GM18526 (cell line): ENCODE results near the gene SLC25A1.

Experiments used
- POLR2A ChIP-seq: IDR thresholded peaks from 3 replicates; pipeline ENCODE4 v1.6.1; 2011; ENCODE audit not compliant: insufficient read length; ENCODE audit errors: extremely low read depth

SLC25A1 gene

DNA sequence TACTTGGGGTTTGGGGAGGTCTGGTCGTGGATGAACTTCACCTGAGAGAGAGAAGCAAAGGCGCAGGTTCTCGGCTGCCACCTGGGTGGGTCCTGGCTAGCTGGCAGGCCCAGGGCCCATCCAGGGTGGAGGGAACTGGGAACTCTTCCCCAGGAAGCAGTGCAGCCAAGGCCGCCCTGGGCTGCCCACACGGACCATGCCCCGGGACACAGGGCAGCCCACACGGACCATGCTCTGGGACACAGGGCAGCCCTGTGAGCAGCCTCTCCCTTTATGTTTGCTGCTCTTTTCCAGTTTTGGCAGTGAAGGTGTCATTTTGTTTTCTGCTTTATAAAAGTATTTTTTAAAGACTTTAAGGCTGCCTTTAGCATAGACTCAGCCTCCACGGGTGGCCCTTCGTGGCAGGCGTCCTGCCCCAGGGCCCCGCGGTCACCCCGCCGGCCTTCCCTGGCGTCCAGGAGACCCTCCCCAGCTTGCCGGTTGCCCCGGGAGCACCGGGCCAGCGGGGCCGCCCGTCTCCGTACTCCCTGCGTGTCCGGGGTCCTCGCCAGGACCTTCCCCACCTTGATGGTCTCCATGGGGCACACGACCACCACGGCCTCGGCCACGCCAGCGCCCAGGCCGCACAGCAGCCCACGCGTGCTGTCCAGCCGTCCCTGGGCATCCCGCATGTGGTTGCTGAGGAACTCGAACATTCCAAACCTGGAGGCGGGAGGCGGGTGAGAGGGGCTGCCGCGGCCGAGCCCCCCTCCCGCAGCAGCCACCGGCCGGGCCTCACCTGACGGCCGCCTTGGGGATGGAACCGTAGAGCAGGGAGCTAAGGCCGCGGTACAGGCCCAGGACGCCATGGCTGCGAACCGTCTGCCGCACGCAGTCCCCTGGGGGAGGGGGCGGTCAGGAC lies 1.1 kb downstream of the SLC25A1 start:
- TF ChIP-seq POLR2A = no peak

DNA sequence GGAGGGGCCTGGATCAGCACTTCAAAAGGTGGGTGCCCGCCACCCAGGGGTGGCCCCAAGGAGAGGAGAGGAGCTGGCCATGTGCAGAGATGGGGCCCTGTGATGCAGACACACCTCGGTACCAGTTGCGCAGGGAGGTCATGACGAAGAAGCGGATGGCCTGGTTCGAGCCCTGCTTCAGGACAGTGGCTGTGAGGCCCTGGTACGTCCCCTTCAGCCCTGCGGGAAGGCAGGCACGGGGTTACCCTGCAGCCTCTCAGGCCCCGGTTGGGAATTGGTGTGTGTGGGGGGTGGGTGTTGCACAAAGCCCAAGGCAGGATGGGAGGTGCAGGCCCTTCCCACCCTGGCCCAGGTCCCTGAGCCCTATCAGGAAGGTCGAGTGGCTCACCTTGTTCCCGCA lies 1.8 kb downstream of the SLC25A1 start:
- TF ChIP-seq POLR2A = no peak

DNA sequence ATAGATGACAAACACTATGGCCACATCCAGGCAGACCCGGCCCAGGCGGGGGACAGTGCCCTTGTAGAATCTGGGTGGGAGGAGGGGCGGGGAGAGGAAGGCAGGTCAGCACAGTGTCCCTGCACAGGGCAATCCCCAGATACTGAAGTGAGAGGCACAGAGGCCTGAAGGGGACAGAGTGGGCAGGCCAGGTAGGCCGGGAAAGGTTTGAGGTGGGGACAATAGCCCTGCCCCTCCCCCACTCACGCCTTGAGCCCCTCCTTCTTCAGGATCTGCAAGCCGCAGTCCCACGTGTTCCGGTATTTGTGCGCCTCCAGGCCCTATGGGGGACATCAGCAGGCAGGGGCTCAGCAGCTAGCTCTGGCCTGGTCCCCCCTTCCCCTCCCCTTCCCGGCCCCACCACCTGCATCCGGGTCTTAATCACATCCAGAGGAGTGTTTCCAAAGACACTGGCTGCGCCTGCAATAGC lies 2.3 kb downstream of the SLC25A1 start:
- no peak for TF ChIP-seq POLR2A

DNA sequence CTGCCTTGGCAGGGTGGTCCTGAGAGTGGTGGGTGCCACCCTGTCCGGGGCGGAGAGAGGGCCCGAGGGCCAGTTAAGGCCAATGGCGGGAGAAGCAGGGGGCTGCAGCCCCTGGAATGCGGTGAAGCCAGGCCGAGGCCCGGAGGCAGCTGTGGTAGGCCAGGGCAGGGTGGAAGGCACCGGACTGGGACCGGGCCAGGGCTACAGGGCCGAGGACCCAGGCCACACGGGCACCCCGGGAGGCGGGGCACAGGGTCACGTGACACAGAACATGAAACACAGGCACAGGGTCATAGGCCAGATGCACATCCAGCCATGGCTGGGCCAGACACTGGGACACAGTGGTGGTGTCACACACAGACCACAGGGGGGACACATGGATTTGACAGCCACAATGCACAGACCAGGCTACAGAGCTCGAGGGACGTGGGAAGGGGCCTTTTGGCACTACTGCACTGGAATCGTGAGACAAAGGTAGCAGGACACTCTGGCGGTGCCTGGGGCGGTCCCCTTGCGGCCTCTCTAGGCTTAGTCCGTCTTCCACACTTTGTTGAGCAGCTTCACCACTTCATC lies 2.8 kb downstream of the SLC25A1 start:
- TF ChIP-seq POLR2A = no peak

DNA sequence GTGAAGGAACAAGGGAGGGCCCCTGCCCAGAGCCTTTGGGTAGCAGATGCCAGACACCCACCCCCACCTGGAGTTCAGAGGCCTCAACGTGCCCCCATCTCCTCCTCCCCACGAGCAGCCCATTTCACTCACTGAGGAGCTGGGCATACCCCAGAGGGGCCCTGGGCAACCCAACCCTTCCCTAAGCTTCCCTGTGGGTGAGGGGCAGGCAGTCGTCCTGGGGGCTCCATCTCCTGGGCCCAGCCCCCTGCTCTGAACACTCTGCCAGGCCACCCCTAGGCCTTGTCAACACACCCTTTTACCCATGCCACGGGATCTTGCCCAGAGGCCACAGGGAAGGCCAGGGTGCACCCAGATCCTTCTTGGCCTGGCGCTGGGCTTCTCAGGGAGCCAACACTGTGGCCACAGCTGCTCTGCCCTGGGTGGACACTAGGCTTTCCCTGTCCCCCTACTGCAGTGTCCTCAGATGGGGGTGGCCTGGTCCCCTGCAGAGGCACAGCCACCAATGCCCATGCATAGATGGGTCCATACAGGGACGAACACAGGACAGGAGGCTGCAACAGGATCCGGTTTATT lies 3.4 kb downstream of the SLC25A1 start:
- TF ChIP-seq POLR2A = no peak

DNA sequence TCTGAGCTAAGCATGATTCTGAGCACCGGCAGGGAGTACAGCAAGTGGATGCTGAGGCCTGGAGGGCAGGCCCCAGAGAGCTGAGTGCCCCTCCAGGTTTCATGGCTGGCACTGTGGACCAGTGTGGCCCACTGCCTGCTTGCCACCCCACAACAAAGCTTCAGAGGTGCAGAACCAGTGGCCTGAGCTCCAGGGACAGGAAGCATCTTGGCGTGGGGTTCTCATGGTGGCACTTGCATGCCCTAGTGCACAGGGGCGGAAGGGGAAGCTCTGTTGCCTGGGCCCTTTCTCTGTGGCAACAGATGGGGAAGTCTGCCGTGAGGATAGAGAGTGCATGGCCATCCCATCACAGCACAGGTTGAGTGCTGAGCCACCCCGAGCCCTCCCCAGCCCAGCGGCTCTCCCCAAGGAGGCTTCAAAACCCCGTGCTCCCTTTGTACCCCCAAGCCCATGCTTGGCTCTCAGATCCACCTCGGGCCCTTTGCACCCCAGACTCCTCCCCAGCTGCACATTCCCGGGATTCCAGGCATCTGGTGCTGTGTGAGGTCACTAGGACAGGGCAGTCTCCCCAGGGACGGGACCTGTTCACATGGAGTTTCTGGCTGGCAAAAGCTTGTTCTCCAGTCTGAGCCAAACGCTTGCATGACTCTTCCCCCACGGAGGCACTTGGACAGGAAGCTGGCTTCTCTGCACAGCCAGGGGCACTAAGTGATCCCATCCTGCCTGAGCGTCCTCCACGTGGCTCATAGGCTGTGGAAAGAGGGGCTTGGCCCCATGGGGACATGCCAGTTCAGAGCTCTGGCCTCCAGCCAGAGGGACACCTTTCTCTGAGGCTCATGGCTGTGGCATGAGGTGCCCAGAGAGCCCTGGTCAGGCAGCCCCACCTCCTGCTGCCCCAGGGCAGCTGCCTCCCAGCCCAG lies 4.2 kb downstream of the SLC25A1 start:
- TF ChIP-seq POLR2A = peak; percentile 30

DNA sequence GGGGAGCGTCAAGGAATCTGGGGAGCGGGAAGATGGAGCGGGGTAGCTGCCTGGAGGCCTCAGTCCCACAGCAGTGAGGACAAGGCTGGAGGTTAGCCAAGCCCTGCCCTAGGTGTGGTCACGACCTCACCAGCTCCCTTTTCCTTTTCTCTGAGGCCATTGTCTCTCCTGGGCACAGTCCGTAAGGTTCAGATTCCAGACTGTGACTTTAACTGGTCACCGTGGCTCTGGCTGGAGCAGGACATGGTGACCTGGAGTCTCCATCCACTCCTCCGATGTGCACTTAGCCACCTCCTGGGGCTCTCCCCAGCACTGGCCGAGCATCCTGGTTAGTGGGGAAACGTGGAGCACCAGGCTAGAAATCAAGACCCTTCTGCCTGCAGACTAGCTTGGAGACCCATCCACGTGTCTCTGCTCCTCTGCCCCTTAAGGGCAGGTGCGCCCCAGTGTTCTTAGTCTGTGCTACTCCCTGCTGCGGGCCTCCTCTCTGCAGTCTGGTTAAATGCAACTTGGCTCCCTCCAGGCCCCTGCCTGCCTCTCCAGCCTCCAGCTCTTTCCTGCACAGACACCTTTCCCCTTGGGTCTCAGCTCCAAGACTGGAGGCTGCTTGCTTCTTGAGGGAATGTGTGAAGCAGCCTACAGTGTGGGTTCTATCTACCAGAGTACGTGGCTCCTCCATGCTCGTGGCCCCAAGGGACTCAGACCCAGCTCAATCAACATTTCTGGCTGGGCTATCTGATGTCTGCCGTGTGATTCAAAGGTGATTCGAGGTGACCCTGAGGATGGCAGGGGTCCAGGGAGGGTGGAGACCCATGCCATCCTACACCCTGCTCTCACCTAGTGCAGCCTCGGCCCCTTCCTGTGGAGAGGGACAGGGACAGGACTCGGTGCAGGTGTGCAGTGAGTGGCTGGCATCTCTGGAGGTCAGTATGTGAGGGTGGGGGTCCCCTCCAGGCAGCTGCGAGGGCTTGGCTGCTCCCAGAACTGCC lies 5.2 kb downstream of the SLC25A1 start:
- TF ChIP-seq POLR2A = no peak

DNA sequence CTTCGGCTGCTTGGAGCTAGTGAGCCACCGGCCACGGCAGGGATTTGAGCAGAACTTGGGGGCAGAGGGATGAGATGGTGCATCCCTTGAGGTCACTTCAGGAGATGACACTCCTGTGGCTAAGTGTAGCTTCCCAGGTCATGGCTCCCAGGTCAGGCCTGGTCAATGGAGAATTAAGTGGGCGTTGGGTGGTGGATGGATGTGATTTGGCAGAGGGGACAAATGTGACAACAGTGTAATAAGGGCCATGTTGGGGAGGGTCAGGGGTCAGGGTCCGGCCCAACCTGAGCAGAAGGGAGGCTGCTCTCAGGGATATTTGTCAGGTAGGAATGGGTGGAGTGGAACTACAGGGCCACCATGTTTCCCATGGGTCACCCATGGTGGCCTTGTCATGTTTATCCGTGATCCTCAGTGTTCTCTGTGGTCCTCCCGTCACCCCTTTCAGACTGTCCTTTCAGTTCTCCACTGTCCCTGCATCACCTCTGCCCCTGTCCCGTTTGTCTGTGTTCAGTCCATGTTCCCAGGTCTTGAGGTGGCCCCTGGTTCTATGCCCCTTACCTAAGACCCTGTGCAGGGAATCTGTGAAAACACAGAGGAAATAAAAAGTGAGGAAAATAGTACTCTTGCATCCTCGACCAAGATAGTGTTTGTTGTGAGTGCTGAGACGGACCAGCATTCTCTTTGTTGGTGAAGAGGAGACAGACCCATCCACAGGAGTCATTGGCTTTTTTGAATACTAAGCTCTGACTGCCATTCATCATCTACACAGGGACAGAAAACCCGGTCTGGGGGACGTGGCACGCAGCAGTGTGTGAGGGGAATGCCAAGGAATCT lies 6.1 kb downstream of the SLC25A1 start:
- no peak for TF ChIP-seq POLR2A

DNA sequence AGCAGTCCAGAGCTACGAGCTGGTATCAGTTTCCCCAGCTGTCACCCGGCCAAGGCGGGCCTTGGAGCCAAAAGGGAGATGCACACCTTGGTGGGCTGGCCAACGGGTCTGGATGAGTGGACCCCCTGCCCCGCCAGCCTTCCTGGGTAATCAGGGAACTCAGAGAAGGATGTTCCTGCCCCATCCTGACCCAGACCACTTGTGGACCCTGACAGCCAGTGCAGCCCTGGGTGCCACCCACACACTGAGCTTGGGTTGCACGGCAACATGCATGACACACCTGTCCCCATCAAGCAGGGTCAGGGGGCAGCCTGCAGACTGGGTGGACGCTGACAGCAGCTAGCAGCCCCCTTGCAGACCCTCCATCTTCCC lies 8.6 kb downstream of the SLC25A1 start:
- no peak for TF ChIP-seq POLR2A

DNA sequence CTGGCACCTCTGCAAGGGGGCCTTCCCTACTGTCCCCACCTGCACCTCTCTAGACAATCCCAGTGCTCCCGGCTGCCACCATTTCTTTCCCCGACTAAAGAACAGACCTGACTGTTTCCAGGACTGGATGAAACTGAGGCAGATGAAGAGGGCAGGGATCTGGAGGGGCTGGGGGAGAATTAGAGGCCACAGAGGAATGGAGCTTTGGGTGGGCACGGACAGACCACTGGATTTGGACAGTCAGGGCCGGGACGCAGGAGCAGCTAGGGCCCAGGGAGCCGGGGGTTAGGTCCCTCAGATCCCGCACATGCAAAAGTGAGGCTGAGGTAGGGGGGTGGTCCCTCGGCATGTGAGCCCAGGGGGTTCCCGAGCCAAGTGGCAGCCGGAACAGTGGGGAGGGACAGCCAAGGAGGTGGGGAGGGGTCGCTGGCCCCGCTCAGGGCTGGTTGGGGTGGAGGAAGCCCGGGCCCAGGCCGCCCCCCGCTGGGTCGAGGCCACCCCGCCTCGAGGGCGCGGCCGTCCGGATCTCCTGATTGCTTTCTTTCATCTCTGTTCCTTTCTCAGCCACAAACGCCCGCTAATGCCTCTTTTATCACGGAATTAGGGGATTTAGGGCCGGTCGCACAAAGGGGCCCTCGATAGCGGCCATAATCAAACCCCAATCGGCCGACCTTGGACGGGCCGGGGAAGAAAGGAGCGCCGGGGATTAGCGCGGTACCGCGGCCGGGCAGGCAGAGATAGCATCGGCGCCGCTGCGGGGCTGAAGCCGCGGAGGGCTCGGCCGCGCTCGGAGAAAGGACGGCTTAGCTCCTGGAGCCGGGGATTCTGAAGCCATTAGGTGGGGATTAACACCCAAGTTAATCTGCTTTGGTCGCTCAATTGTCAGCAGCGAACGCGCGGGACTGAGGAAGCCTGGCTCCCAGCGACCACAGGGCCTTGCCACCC lies 9.3 kb downstream of the SLC25A1 start:
- TF ChIP-seq POLR2A = no peak

DNA sequence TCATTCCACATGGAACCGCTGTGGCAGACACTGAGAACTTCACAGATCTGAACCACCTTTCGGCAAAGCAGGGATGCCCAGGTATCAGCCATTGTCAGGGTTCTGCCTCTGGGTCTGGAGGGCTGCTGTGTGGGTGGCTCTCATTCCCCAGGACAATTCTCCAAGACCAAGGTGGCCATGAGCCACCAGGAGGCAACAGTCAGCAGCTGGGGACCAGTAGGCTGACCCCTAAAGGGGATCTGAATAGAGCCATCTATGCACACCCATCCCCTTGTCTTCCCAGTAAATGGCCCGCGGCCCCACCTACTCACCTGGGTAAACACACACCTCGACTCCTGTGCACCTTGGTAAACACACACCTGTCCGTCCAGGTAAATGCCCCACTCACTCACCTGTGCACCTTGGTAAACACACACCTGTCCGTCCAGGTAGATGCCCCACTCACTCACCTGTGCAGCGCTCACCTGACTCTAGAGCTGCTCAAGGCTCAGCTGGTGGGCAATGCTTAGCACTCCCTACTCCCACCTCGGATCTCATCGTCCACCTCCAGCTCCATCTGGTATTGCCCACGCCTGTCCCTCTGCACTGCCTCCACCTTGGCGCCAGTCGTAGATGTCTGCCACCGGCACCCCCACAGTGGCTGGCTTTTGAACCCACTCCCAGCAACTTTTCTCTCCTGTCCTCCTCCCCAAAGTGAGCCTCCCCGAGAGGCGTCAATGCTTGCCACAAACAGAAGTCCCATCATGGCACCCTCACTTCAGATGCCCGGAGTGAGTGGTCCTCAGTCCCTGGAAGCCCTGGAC lies 10.2 kb downstream of the SLC25A1 start:
- TF ChIP-seq POLR2A = no peak
